ENCODE measurements around the gene CLDN24.

DNA sequence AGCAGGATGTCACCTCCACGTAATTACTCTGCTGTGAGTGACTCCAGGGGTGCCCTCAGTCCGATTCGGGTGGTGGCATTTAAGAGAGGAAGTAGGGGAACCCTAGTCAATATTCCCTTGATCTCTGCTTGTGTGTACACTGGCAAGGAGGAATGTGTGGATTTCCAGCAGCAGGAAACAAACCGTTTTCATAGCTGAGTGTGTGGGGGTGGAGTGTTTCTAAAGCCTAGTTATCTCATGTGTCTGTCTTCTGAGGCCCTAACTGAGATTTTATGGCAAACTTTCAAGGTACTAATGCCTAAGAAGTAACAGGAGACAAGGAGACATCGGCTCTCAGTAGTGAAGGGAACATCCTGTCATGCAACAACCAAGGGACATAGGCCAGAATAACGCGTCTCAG is 6.6 kb upstream of the CLDN24 start:
- TF ChIP-seq, protein P1, sequence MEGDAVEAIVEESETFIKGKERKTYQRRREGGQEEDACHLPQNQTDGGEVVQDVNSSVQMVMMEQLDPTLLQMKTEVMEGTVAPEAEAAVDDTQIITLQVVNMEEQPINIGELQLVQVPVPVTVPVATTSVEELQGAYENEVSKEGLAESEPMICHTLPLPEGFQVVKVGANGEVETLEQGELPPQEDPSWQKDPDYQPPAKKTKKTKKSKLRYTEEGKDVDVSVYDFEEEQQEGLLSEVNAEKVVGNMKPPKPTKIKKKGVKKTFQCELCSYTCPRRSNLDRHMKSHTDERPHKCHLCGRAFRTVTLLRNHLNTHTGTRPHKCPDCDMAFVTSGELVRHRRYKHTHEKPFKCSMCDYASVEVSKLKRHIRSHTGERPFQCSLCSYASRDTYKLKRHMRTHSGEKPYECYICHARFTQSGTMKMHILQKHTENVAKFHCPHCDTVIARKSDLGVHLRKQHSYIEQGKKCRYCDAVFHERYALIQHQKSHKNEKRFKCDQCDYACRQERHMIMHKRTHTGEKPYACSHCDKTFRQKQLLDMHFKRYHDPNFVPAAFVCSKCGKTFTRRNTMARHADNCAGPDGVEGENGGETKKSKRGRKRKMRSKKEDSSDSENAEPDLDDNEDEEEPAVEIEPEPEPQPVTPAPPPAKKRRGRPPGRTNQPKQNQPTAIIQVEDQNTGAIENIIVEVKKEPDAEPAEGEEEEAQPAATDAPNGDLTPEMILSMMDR (IDR thresholded peaks at IDR 0.05), result no peak
- TF ChIP-seq TCF7L2 (IDR thresholded peaks at IDR 0.05; ENCODE audit: low read depth, low read length), result no peak
- TF ChIP-seq, protein P2, sequence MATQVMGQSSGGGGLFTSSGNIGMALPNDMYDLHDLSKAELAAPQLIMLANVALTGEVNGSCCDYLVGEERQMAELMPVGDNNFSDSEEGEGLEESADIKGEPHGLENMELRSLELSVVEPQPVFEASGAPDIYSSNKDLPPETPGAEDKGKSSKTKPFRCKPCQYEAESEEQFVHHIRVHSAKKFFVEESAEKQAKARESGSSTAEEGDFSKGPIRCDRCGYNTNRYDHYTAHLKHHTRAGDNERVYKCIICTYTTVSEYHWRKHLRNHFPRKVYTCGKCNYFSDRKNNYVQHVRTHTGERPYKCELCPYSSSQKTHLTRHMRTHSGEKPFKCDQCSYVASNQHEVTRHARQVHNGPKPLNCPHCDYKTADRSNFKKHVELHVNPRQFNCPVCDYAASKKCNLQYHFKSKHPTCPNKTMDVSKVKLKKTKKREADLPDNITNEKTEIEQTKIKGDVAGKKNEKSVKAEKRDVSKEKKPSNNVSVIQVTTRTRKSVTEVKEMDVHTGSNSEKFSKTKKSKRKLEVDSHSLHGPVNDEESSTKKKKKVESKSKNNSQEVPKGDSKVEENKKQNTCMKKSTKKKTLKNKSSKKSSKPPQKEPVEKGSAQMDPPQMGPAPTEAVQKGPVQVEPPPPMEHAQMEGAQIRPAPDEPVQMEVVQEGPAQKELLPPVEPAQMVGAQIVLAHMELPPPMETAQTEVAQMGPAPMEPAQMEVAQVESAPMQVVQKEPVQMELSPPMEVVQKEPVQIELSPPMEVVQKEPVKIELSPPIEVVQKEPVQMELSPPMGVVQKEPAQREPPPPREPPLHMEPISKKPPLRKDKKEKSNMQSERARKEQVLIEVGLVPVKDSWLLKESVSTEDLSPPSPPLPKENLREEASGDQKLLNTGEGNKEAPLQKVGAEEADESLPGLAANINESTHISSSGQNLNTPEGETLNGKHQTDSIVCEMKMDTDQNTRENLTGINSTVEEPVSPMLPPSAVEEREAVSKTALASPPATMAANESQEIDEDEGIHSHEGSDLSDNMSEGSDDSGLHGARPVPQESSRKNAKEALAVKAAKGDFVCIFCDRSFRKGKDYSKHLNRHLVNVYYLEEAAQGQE (IDR thresholded peaks at IDR 0.05; ENCODE audit: insufficient read depth in 1 of 2, low read depth in 2 of 2, low read length in 1 of 2), result no peak

Data from Panc1 (cell line).